HEK293 (cell line): ENCODE data around the gene ATP5PO.

Source experiments
- CTCF ChIA-PET: fragments of 350-600 bp; formaldehyde crosslinking; extraction: SDS; loops from one replicate; lab custom pipeline; 2021; ENCODE audit warnings: antibody characterized with exemption; lab: Yijun Ruan, JAX
- POLR2A ChIA-PET: fragments of 300-600 bp; formaldehyde crosslinking; extraction: SDS; loops from one replicate; lab custom pipeline; 2020; ENCODE audit warnings: antibody characterized with exemption, inconsistent platforms; lab: Yijun Ruan, JAX
- H3K27ac ChIP-seq: fragments of 200-500 bp; sonication (Bioruptor generic); 2 replicates; pipeline ENCODE4 v1.5.1; 2014; ENCODE audit warnings: low read depth, low read length, control low read depth, inconsistent platforms; ENCODE audit errors: extremely low read depth
- H3K36me3 ChIP-seq, 2 experiments: fragments of 200-500 bp in 1 of 2; sonication (Bioruptor generic) in 1 of 2; 1 replicate in 1 of 2; 2 replicates in 1 of 2; pipeline ENCODE4 v1.5.1; 2014 to 2017; ENCODE audit warnings: inconsistent platforms in 2 of 2, low read length in 2 of 2; ENCODE audit not compliant: control insufficient read depth in 2 of 2, insufficient read depth in 1 of 2
- H3K4me1 ChIP-seq: fragments of 200-500 bp; sonication (Bioruptor generic); 2 replicates; pipeline ENCODE4 v1.5.1; 2014; ENCODE audit warnings: mild to moderate bottlenecking, low read length, inconsistent platforms; ENCODE audit not compliant: control insufficient read depth, insufficient read depth
- H3K4me3 ChIP-seq: 2 replicates; pipeline ENCODE4 v1.5.1; 2011; ENCODE audit warnings: low read depth, mild to moderate bottlenecking, control low read depth, low read length, moderate library complexity
- H3K9me3 ChIP-seq: fragments of 200-500 bp; sonication (Bioruptor generic); 2 replicates; pipeline ENCODE4 v1.5.1; 2014; ENCODE audit warnings: low read depth, low read length, inconsistent platforms; ENCODE audit not compliant: control insufficient read depth, insufficient read depth
- OSR2 ChIP-seq: fragments of 450-650 bp; formaldehyde crosslinking; IDR thresholded peaks from 2 replicates; pipeline ENCODE4 v1.5.1; 2016; ENCODE audit warnings: missing biosample characterization, missing genetic modification characterization
- PBX3 ChIP-seq: sonication (generic); formaldehyde crosslinking; IDR thresholded peaks from 2 replicates; pipeline ENCODE4 v1.8.1; 2022; ENCODE audit warnings: mild to moderate bottlenecking, moderate library complexity, missing genetic modification reagents
- PRDM4 ChIP-seq: fragments of 450-650 bp; formaldehyde crosslinking; IDR thresholded peaks from 2 replicates; pipeline ENCODE4 v1.5.1; 2017; ENCODE audit warnings: missing biosample characterization, missing genetic modification characterization
- SALL2 ChIP-seq: fragments of 450-650 bp; formaldehyde crosslinking; IDR thresholded peaks from 2 replicates; pipeline ENCODE4 v1.5.0; 2017; ENCODE audit warnings: missing biosample characterization, mild to moderate bottlenecking, missing genetic modification characterization, borderline replicate concordance
- SETDB1 ChIP-seq: IDR thresholded peaks from one replicate; pipeline ENCODE4 v1.6.1; 2017; ENCODE audit warnings: mild to moderate bottlenecking, low read length, moderate library complexity, mixed read lengths; ENCODE audit not compliant: insufficient read length
- ZBTB21 ChIP-seq: fragments of 450-650 bp; formaldehyde crosslinking; IDR thresholded peaks from 2 replicates; pipeline ENCODE4 v1.5.1; 2017; ENCODE audit warnings: missing biosample characterization, missing genetic modification characterization
- ZNF16 ChIP-seq: fragments of 450-650 bp; formaldehyde crosslinking; IDR thresholded peaks from 2 replicates; pipeline ENCODE4 v1.5.1; 2016; ENCODE audit warnings: low read depth, missing biosample characterization, missing genetic modification characterization
- ZNF18 ChIP-seq: fragments of 450-650 bp; formaldehyde crosslinking; IDR thresholded peaks from 2 replicates; pipeline ENCODE4 v1.5.1; 2016; ENCODE audit warnings: missing biosample characterization, missing genetic modification characterization
- ZNF202 ChIP-seq: fragments of 450-650 bp; formaldehyde crosslinking; IDR thresholded peaks from 2 replicates; pipeline ENCODE4 v1.5.1; 2016; ENCODE audit warnings: missing biosample characterization, missing genetic modification characterization, borderline replicate concordance
- ZNF266 ChIP-seq: fragments of 450-650 bp; formaldehyde crosslinking; IDR thresholded peaks from 2 replicates; pipeline ENCODE4 v1.5.1; 2016; ENCODE audit warnings: missing biosample characterization, missing genetic modification characterization, low read depth
- ZNF354C ChIP-seq: fragments of 450-650 bp; formaldehyde crosslinking; IDR thresholded peaks from 2 replicates; pipeline ENCODE4 v1.5.1; 2016; ENCODE audit warnings: missing biosample characterization, missing genetic modification characterization, low read depth, borderline replicate concordance
- ZNF426 ChIP-seq: fragments of 450-650 bp; formaldehyde crosslinking; IDR thresholded peaks from 2 replicates; pipeline ENCODE4 v1.5.1; 2017; ENCODE audit warnings: missing biosample characterization, missing genetic modification characterization, mild to moderate bottlenecking, inconsistent platforms, moderate library complexity
- ZNF514 ChIP-seq: fragments of 450-650 bp; formaldehyde crosslinking; IDR thresholded peaks from 2 replicates; pipeline ENCODE4 v1.5.1; 2016; ENCODE audit warnings: missing biosample characterization, missing genetic modification characterization
- ZNF670 ChIP-seq: fragments of 450-650 bp; formaldehyde crosslinking; IDR thresholded peaks from 2 replicates; pipeline ENCODE4 v1.5.1; 2016; ENCODE audit warnings: missing biosample characterization, missing genetic modification characterization, low read depth
- ZSCAN18 ChIP-seq: fragments of 450-650 bp; formaldehyde crosslinking; IDR thresholded peaks from 2 replicates; pipeline ENCODE4 v1.5.1; 2016; ENCODE audit warnings: missing biosample characterization, missing genetic modification characterization
- TF ChIP-seq, protein P1 (sequence below): fragments of 450-650 bp; formaldehyde crosslinking; IDR thresholded peaks from 2 replicates; pipeline ENCODE4 v1.5.1; 2016; ENCODE audit warnings: missing biosample characterization, missing genetic modification characterization

The ATP5PO gene

GRCh38 chr21:33959680-33960079 lies 44.1 kb upstream of the ATP5PO start:
- ChIA-PET CTCF (interaction anchor here (1.2 to 1.8 kb wide), 2 partner anchors 12 to 36 kb away, joined by 5 to 8 read pairs; no protein-coding TSS in a partner anchor), POLR2A (no interaction called here)
- H3K36me3 ChIP-seq = peaks cover 0 to 3% of the 10 kb centered on the region in 2 experiments; a peak in 1 of 3 replicates

GRCh38 chr21:33954395-33954794 lies 38.8 kb upstream of the ATP5PO start:
- H3K4me1 ChIP-seq = no peaks in the 10 kb centered on the region
- peaks cover 0 to 4% of the 10 kb centered on the region in 2 experiments; a peak in 1 of 3 replicates for H3K36me3 ChIP-seq
- TF ChIP-seq ZNF426 (tag by site-specific recombination) = no peak
- TF ChIP-seq, protein P1, sequence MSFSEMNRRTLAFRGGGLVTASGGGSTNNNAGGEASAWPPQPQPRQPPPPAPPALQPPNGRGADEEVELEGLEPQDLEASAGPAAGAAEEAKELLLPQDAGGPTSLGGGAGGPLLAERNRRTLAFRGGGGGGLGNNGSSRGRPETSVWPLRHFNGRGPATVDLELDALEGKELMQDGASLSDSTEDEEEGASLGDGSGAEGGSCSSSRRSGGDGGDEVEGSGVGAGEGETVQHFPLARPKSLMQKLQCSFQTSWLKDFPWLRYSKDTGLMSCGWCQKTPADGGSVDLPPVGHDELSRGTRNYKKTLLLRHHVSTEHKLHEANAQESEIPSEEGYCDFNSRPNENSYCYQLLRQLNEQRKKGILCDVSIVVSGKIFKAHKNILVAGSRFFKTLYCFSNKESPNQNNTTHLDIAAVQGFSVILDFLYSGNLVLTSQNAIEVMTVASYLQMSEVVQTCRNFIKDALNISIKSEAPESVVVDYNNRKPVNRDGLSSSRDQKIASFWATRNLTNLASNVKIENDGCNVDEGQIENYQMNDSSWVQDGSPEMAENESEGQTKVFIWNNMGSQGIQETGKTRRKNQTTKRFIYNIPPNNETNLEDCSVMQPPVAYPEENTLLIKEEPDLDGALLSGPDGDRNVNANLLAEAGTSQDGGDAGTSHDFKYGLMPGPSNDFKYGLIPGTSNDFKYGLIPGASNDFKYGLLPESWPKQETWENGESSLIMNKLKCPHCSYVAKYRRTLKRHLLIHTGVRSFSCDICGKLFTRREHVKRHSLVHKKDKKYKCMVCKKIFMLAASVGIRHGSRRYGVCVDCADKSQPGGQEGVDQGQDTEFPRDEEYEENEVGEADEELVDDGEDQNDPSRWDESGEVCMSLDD (tag by site-specific recombination) = no peak
- no peak for TF ChIP-seq ZNF202 (tag by site-specific recombination)
- no peak for TF ChIP-seq ZBTB21 (tag by site-specific recombination)
- no peak for TF ChIP-seq ZNF354C (tag by site-specific recombination)
- TF ChIP-seq, all 188 proteins: peak for 0
- POLR2A ChIA-PET = no interaction called here
- Histone ChIP-seq H3K4me3 (no peak overlapping the region), H3K9me3 (no peaks in the 10 kb centered on the region), H3K27ac (no peak overlapping the region)
- CTCF ChIA-PET = interaction anchor here (0.7 to 0.9 kb wide), 2 partner anchors 292 to 413 kb away, joined by 3 read pairs; no protein-coding TSS in a partner anchor

More at GRCh38 chr21:33959680-33960079, 44.1 kb upstream of the ATP5PO start:
- no peak overlapping the region for H3K27ac ChIP-seq
- no peak overlapping the region for H3K4me3 ChIP-seq
- peak; percentile 92 for TF ChIP-seq SETDB1
- no peak for TF ChIP-seq ZSCAN18 (tag by site-specific recombination)
- TF ChIP-seq PBX3 (CRISPR knock-in tag) = no peak
- H3K4me1 ChIP-seq = no peaks in the 10 kb centered on the region
- H3K9me3 ChIP-seq = no peaks in the 10 kb centered on the region

- H3K4me1 ChIP-seq = peaks cover 9% of the 10 kb centered on the region
- ChIA-PET CTCF (interaction anchor here (0.6 to 0.7 kb wide), 3 partner anchors 36 to 320 kb away, joined by 3 to 4 read pairs (median 4); no protein-coding TSS in a partner anchor), POLR2A (no interaction called here)
- no peak overlapping the region for H3K4me3 ChIP-seq
- H3K27ac ChIP-seq = no peak overlapping the region
- no peaks in the 10 kb centered on the region for H3K9me3 ChIP-seq
- H3K36me3 ChIP-seq = peaks cover 0 to 4% of the 10 kb centered on the region in 2 experiments; a peak in 1 of 3 replicates
- TF ChIP-seq OSR2 (tag by site-specific recombination) (no peak), ZNF670 (tag by site-specific recombination) (no peak), ZNF514 (tag by site-specific recombination) (no peak), SALL2 (no peak), ZNF16 (tag by site-specific recombination) (no peak), ZNF266 (tag by site-specific recombination) (no peak), PRDM4 (tag by site-specific recombination) (no peak), ZNF18 (no peak)
Measured at GRCh38 chr21:33951276-33952178, 35.9 kb upstream of the ATP5PO start.
